GM21360 (cell line): ENCODE results near the gene CNBD2.
A peak's percentile ranks its signal among the peaks of the same experiment; 100 is the strongest.
"Not testable (repeated sequence)": the region's sequence is repeated elsewhere in the genome, so short reads cannot be mapped to it uniquely, and the experiment has no call there.

Source experiments
- ATAC-seq: cut with Tn5 transposase; IDR thresholded peaks from one replicate; pipeline ENCODE4 v1.9.1; 2021; ENCODE audit warnings: mild to moderate bottlenecking, moderate library complexity; ENCODE audit not compliant: unreplicated experiment

The CNBD2 gene

DNA sequence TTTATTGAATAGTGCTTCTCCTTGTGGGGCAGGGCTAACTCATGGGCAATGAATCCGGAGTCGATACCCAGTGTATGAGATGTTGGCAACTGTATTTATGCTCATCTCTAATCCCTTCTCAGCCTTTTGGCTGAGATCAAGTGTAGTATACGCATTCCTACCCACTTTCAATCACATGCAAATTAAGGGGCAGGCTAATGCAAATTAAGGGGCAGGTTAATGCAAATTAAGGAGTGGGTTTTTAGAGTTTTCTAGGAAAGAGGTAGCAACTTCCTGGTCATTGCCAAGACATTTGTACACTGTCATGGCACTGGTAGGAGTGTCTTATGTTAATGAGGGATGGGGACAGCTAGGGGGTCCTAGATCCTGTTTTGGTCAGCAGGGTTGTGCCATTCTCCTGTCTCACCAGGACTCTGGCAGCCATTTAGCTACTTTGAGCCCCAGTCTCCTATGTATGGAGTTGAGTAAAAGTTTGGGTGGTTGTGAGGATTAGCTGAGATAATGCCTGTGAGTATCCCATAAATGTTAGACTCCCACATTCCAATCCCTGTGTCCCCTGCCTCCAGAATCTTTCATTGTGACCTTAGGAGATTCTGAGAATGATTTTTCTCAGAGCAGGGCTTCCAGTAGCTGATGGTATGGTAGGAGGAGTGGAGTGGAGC lies at the start of gene CNBD2:
TSS of gene CNBD2 (plus strand) at position 612 of the 662 bp plus-strand sequence. CDS start 173 bp downstream, outside the sequence.
- ATAC-seq = no peak

DNA sequence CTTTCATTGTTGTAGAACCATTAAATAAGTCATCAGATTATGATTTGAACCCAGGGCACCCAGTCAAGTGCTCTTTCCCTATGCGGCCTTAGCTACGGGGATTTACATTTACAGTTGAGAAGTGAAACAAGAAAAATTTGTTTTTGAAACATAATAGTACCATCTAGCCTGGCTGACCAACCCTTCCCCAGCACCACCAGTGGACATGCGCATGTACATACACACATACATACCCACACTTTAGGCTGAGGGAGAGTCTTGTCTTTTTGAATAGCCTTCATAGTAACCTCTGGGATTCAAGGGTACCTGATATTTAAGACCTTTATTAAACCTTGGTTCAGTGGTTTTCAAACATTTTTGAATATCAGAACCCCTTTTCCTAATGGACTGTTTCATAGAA lies 47.9 kb upstream of the CNBD2 start:
- no peak for ATAC-seq

DNA sequence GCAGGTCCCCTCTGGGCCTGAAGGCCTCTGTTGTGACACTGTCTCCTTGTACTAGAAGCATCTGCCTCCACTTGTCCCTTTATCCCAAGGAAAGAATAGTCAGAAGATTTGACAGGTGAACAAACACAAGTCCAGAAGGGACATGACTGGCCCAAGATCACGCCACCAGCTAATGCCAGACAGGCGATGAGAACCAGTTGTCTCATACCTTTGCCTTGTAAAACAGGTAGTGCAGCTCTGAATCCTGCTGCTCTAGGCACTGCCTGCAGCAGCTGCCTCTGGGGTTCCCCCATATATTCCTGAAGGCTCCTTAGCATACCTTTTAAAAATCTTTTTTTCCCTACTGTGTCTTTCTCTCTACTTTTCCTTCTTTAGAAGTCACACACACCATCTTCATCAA lies 39.1 kb upstream of the CNBD2 start:
- no peak for ATAC-seq

DNA sequence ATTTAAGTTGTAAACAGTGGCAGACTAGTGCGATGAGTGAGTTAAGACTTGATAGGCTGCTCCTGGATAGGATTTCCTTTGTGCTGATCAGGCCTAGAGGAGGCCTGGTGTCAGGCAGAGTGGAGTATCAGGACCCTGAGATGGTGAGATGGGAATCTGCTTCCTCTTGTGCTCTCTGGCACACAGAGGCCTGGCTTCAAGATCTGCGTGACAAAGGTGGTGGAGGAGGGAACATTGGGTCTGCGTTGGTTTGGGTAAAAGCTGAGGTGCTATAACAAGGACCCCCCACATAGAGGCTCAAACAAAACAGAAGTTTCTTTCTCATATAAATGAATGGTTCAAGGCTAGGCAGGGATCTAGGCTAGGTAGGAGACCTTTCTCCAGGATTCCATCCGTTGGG lies 34.3 kb upstream of the CNBD2 start:
- ATAC-seq = no peak

DNA sequence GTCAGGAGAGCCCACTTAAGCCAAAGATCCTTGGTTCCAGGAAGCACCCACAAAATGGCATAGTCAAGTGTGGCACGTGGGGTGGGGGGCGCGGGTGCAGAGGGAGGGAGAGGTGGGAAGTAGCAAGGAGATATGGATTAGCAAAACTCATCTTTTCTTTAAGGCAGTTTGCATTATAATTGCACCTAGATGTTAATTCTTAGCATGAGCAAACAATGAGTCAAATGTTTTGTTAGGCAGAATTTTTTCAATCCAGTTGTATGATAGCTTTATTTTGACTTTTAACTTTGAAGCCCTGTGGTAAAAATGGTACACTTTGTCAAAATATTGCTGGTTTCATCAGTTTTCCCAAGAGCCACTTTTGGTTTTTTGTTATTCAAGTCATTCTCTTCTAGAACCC lies 29.1 kb upstream of the CNBD2 start:
- no peak for ATAC-seq

DNA sequence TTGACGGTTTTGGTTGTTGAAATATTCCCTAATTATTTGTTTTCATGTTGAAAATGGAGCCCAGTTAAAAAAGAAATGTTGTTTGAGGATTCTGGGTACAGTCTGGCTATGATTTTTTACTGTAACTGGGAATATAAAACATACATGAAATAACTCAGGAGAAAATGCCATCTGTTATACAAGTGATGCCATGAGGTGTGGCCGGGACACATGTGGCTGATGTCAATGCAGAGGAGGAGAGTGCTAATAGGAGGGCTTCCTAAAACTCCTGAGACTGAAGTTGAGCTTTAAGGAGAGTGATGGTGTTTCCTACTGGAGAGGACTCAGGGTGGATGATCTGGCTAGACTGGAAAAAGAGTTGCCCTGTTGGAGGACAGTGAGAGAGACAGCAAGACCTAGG lies 26.8 kb upstream of the CNBD2 start:
- ATAC-seq = no peak

DNA sequence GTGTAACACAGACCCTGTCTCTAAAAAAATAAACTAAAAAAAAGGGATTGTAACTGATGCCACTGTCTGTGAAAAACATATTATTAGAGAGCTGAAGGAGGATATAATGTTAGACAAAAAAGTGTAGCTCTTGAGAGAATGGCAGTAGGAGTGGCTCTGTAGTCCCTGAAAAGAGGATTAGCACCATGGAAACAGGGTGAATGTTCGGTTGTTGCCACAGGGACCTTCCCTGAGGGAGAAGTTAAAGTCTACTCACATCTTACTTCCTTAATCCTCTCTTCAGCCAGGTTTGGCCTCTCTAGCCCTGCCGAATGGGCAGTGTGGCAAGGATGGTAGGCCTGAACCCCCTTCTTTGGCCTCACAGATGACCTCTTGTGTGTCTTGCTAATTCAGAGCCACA lies 26.1 kb upstream of the CNBD2 start:
- ATAC-seq = no peak

DNA sequence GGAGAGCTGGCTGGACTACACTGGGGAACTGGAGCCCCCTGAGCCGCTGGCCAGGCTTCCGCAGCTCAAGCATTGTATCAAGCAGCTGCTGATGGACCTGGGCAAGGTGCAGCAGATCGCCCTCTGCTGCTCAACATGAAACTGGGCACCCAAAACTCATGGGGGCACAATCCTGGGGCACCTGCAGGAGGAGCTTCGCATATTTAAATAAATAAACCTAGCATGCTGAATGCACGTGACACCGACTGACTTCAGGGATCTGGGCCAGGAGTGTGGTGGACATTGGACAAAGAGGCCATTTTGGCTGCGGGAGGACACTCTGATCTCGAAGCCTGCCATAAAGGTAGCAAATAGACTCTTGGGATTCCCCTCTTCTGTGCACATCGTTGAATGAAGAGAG lies 20.9 kb upstream of the CNBD2 start:
- no peak for ATAC-seq

DNA sequence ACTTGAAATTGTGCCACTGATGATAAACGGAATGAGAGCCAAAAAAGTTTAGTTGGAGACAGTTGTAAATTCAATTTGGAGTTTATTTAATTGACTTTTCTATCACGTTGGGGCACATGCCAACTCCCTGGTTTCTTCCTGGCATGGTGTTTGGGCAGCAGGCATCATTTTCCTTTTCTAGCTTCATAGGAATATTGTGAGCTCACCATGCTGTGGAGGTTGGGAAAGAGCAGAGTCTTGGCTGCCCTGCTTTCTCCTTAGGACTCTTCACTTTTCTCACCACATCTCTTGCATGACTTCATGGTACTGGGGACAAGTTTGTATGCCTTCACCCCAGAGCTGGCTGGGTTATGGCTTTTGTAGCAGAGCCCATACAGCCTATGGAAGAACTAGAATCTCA lies 20.5 kb upstream of the CNBD2 start:
- ATAC-seq = no peak

DNA sequence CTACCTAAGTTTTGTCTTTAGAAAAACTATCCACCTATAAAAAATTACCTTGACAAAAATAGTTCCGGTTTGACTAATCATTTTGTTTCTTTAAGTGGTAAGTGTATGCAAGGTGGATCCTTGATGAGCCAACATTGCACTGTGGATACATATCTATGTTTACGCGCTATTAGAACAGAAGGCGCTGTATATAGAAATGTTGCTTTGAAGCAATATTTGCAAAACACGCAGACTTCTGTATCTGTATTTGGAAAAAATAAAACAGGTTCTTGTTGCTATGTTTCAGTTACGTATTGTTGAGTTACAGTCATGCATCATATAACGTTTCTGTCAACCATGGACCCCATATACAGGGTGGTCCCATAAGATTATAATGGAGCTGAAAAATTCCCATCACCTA lies 18.3 kb upstream of the CNBD2 start:
- no peak for ATAC-seq

DNA sequence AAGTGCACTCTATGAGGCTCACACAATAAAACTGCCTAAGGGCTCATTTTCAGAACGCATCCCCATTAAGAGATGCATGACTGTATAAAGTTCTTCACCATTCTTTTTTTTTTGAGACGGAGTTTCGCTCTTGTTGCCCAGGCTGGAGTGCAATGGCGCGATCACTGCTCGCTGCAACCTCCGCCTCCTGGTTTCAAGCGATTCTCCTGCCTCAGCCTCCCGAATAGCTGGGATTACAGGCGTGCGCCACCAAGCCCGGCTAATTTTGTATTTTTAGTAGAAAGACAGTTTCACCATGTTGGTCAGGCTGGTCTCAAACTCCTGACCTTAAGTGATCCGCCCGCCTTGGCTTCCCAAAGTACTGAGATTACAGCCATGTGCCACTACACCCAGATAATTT lies 16.3 kb upstream of the CNBD2 start:
- ATAC-seq = not testable (repeated sequence)

DNA sequence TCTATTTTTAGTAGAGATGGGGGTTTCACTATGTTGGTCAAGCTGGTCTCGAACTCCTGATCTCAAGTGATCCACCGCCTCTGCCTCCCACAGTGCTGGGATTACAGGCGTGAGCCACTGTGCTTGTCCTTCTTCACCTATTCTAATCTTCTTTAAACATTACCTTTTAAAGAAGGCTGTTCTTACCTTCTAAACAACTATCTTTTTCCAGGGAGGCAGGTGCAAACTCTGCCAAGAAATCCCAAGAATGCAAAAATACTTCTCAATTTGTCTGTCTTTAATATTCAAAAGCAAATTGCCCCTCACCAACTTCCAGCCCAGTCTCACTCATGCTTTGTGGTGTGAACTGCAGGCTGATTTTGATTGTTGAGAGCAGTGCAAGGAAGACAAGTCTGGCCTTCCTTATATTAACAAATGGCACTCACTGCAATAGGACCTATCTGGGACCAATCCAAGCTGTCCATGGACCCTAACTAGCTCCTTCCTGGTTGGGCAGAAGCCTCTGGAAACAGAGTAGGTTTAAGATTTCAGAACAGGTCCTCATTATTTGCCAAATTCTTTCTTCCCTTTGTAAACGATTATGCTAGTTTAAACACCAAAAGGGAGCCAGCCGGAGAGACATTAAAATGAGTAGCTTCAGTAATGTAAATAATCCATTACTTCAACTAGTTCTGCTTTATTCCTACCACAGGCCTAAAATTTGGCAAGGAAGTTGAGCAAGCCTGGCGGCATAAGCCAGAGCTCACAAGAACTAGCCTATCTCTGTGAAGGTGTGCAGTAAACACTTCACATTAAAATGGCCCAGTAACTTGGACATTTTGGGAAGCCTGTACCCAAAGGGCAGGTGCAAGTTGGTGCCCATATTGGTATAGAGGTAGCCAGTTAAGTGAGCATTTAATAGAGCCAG lies 15.7 kb upstream of the CNBD2 start:
- no peak for ATAC-seq

DNA sequence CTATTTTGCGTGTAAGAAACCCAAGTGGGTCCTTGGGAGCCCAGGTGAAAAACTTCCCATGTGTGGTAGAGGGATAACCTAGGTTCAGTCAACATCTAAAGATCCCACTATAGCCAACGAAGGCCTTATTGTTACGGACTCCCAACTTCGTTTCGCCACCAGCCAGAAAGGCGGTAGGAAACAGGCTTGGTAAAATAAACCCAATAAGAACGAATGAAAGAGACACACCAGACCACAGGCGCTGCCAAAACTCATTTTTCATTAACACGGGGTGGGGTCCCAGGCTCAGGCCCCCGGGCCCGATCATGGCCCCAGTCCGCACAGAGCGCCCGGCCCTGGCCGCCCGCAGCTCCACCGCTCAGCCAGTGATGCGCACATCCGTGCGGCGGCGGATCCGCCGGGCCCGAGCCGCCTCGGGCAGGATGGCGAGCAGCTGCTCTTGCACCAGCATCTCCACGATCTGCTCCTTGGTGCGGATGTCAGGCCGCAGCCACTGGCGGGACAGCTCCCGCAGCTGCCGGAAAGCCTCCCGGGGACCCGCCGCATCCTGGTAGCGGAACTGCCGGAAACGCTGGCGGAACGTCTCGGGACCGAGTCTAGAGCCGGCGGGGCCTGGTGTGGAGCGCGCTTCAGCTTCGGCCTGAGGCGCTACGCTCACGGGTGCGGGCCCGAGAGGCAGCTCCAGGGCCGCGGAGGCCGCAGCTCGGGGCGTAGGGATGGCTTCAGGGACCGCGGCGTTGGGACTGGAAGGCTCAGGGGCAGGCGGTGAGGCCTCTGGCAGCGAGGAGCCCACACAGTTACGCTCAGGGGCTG lies 14.8 kb upstream of the CNBD2 start:
- ATAC-seq = peak; percentile 12

DNA sequence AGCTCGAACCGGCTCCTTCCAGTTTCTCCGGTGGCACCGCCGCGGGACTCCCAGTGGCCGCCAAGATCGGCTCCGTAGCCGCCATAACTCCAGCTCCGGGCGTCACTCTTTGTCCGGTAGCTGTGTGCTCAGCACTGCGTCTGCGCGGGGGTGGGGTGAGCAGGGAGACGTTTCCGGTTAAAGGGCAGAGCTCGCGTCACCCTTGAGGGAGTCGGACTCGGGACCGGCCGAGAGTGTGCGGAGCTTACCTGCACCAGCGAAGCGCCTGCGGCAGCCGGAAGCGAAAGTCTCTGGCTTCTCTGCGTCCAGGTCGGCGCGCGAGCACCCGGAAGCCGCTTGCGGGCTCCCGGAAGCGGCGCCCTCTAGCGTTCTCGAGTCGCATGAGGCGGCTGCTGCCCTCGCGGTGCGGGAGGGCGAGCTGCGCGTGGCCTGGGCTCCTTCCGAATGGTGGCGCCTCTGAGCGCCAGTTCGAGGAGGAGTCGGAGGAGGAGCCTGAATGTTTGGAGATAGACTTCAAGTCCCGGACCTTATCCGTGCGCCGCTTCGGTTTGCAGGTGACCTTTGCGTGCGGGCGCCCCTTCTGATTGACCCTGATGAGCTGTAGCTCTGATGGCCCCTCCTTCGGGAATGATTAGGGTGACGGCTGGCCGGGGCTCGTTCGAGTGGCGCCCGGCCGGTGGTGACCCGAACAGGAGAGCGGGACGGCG lies 14.0 kb upstream of the CNBD2 start, which contains the start of gene SCAND1:
TSS of gene SCAND1 (minus strand) at position 303 of the 707 bp plus-strand sequence. CDS start at position 85, 218 bp downstream.
- ATAC-seq = peak; percentile 87

DNA sequence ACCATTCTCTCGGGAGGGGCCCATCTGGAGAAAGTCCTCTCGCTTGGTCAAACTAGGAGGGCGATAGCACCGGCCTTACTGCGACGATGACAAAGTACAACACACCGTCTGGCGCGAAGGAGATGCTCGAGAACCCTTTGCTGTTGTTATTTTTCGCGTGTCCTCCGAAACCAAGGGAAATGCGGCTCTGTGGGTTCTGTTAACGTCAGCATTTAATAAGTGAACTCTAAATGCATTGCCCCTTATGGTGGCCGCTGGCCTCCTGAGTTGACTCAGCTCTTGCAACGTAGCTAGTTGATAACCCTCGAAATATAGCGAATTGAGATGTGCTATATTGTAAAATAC lies 13.5 kb upstream of the CNBD2 start:
- no peak for ATAC-seq

DNA sequence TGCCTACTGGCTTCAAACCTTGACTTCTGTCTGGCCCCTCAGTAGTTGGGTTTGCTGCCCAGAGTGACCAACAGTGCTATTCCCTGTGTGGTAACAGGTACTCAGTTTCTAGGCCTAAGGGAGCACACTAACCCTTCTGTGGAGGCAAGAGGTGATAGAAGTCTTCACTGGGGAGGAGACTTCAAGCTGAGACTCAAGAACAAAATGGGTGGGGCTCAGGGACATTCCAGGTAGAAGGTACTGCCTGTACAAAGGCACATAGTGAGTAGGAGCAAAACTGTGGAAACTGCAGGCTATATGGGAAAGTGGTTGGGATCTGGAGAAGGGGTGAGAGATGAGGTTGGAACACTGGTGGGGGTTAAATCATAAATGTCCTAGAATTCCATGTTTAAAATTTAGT lies 11.8 kb upstream of the CNBD2 start:
- no peak for ATAC-seq

DNA sequence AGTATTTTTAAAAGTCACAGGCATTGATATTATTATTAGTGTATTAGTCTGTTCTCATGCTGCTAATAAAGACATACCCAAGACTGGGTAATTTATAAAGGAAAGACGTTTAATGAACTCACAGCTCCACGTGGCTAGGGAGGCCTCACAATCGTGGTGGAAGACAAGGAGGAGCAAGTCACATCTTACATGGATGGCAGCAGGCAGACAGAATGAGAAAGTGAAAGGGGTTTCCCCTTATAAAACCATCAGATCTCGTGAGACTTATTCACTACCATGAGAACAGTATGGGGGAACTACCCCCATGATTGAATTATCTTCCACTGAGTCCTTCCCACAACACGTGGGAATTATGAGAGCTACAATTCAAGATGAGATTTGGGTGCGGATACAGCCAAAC lies 9.1 kb upstream of the CNBD2 start:
- ATAC-seq = not testable (repeated sequence)

DNA sequence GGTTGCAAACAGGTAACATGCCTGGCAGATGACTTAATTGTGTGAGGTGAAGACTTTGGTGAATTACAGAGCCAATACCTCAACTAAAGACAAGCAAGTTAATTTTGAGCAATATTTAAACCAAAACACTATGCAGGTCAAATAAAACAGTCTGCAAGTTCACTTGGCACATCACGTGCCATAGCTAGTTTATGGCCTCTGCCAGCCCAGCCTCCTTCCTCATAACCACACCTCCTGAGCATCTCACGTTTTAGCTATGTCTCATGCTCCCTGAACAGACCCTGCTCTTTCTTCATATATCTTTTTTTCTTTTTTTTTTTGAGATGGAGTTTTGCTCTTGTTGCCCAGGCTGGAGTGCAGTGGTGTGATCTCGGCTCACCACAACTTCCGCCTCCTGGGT lies 4.5 kb upstream of the CNBD2 start:
- ATAC-seq = no peak

DNA sequence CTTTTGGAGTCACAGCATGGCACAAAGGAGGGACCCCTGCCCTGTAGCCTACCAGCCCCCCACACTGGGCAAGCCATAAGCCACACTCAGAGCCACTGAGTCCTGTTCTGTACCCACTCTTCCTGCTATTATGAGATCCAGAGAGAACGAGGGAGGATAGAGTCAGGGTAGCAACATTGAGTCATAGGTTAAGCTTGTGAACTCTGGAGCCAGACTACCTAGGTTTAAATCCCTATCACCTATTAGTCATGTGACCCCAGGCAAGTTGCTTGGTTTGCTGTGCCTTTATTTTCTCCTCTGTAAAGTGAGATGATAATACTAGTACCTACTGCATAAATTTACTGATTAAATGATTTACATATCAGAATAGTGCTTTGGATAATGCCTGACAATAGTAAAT lies 540 bp downstream of the CNBD2 start:
- ATAC-seq = no peak

DNA sequence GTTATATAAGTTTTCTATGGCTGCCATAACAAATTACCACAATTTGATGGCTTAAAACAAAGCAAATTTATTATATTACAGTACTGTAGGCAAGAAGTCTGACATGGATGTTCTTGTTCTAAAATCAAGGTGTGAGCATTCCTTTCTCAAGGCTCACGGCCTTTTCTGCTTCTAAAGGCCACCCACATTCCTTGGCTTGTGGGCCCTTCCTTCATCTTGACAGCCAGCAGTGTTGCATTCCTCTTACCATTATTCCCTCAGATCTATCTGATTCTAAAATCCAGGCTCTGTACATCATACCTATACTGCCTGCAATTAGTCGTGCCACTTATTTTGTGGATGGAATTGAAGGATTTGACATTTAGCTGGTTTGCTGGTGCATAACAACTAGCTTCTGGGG lies 3.6 kb downstream of the CNBD2 start:
- ATAC-seq = no peak

DNA sequence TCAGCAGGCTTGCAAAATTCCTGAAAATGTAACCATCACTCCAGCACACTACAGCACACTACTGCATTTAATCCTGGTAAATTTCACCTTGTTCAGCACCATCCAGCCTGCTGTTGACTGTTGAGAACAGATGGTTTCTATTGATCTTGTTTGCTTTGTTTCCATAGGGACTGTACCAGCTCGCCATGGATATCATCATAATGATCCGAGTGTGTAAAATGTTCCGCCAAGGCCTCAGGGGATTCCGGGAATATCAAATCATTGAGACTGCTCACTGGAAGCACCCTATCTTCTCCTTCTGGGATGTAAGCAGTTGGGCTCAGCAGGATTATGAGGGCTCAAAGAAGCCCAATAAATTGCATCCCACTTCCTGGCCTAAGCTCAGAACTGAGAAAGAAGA lies 4.1 kb downstream of the CNBD2 start:
- ATAC-seq = no peak
